Activated CD4-positive, alpha-beta T cell treated with anti-CD3 and anti-CD28 coated beads for 36 hours (primary cell): Measurements from ENCODE around the gene TAF13. TPM values are rescaled to one million over a fixed set of nuclear protein-coding genes. Genes with fewer than 3 reads are reported as not detected.
"Not testable (repeated sequence)": the region's sequence is repeated elsewhere in the genome, so short reads cannot be mapped to it uniquely, and the experiment has no call there.

ENCODE experiments used
- ATAC-seq: fragments of 200-7000 bp; cut with Tn5 transposase; one replicate; pipeline ENCODE4 v1.10.0; 2021; ENCODE audit warnings: mild to moderate bottlenecking, moderate library complexity
- CTCF ChIA-PET: fragments of 350-600 bp; sonication (Branson Sonifier 250); formaldehyde crosslinking; loops from one replicate; lab custom pipeline; 2021; ENCODE audit warnings: antibody characterized with exemption; lab: Charles Lee
- POLR2A ChIA-PET: fragments of 350-600 bp; sonication (Branson Sonifier 250); formaldehyde crosslinking; loops from one replicate; lab custom pipeline; 2021; ENCODE audit warnings: antibody characterized with exemption, inconsistent platforms; lab: Charles Lee
- DNase-seq: peaks from one replicate; pipeline ENCODE4 v3.0.0-alpha.2; 2020
- H3K27ac Mint-ChIP-seq: one replicate; pipeline ENCODE4 v1.8.0; 2021; ENCODE audit warnings: mixed read lengths
- H3K27me3 Mint-ChIP-seq: one replicate; pipeline ENCODE4 v1.8.0; 2021; ENCODE audit warnings: mixed read lengths
- H3K36me3 Mint-ChIP-seq: one replicate; pipeline ENCODE4 v1.8.0; 2021; ENCODE audit warnings: low read depth, mixed read lengths
- H3K4me1 Mint-ChIP-seq: one replicate; pipeline ENCODE4 v1.8.0; 2021; ENCODE audit warnings: mixed read lengths
- H3K4me3 Mint-ChIP-seq: one replicate; pipeline ENCODE4 v1.8.0; 2021; ENCODE audit warnings: mild to moderate bottlenecking, moderate library complexity, mixed read lengths
- H3K9me3 Mint-ChIP-seq: one replicate; pipeline ENCODE4 v1.8.0; 2021; ENCODE audit warnings: low read depth, mixed read lengths
- intact Hi-C, 2 experiments: fragments of 100-400 bp; cut with DNase I in 1 of 2; cut with micrococcal nuclease in 1 of 2; formaldehyde crosslinking; loops; one replicate each; pipeline versions ENCODE4 v1.14.2 to v1.15.1; 2022 to 2024; cut with DNase I, micrococcal nuclease
- total RNA-seq, 2 experiments: library from RNA; stranded (reverse); gene quantifications; one replicate each; pipeline ENCODE4 v1.2.3, GENCODE V29; 2021

The TAF13 gene
- total RNA-seq, 2 experiments from 2014 or later = 12.1 to 20.1 TPM

- CTCF ChIA-PET = no interaction called here
- Mint-ChIP-seq H3K27ac (no peak overlapping the region), H3K4me3 (no peak overlapping the region), H3K36me3 (peaks cover 2% of the 10 kb centered on the region), H3K9me3 (no peaks in the 10 kb centered on the region), H3K4me1 (no peaks in the 10 kb centered on the region), H3K27me3 (no peaks in the 10 kb centered on the region)
- ATAC-seq (no peak), DNase-seq (no peak)
- POLR2A ChIA-PET = no interaction called here
- intact Hi-C loops = no loop called here
Measured at GRCh38 chr1:109024646-109025045, 51.2 kb downstream of the TAF13 start.

GRCh38 chr1:109020693-109021257 lies 55.0 kb downstream of the TAF13 start:
- ChIA-PET POLR2A (no interaction called here), CTCF (interaction anchor here (0.6 to 0.8 kb wide), 3 partner anchors 17 to 25 kb away, joined by 3 to 5 read pairs (median 3); no protein-coding TSS in a partner anchor)
- DNase-seq (no peak), ATAC-seq (no peak)
- Mint-ChIP-seq H3K27me3 (no peaks in the 10 kb centered on the region), H3K27ac (no peak overlapping the region), H3K4me3 (no peak overlapping the region), H3K4me1 (no peaks in the 10 kb centered on the region), H3K9me3 (peaks cover 4% of the 10 kb centered on the region), H3K36me3 (peaks cover 19% of the 10 kb centered on the region)
- intact Hi-C loops = no loop called here

GRCh38 chr1:109017719-109018118 lies 58.1 kb downstream of the TAF13 start:
- H3K27ac Mint-ChIP-seq, POLR2A ChIA-PET, H3K9me3 Mint-ChIP-seq, H3K27me3 Mint-ChIP-seq, H3K4me1 Mint-ChIP-seq, H3K4me3 Mint-ChIP-seq, ATAC-seq, DNase-seq: not testable (repeated sequence)
- CTCF ChIA-PET = interaction anchor here (0.9 to 1.5 kb wide), 3 partner anchors 10 to 177 kb away, joined by 4 to 6 read pairs (median 5); no protein-coding TSS in a partner anchor
- intact Hi-C loops = loop anchor here in 1 of 2 experiments (1.0 kb wide), 1 partner anchor 11 kb away; no protein-coding TSS in a partner anchor
- peaks cover 24% of the 10 kb centered on the region for H3K36me3 Mint-ChIP-seq

- Mint-ChIP-seq H3K27ac (no peak overlapping the region), H3K27me3 (no peaks in the 10 kb centered on the region), H3K4me1 (no peaks in the 10 kb centered on the region), H3K9me3 (peaks cover 4% of the 10 kb centered on the region), H3K36me3 (peaks cover 24% of the 10 kb centered on the region), H3K4me3 (no peak overlapping the region)
- DNase-seq = no peak
- intact Hi-C loops = loop anchor here in 1 of 2 experiments (1.0 kb wide), 1 partner anchor 11 kb away; no protein-coding TSS in a partner anchor
- ChIA-PET CTCF (interaction anchor here (0.9 to 1.2 kb wide), 2 partner anchors 11 to 178 kb away, joined by 4 to 6 read pairs; no protein-coding TSS in a partner anchor), POLR2A (no interaction called here)
- no peak for ATAC-seq
Measured at GRCh38 chr1:109017134-109017533, 58.7 kb downstream of the TAF13 start.

Other genes starting within 250 kb of the TAF13 start
- gene AKNAD1, start 218.9 kb downstream of the TAF13 start, total RNA-seq = not detected
- gene GPSM2, start 199.0 kb downstream of the TAF13 start, total RNA-seq = 10 to 100 TPM; 14.0 to 17.1 TPM
- 10 to 100 TPM; 15.7 to 17.1 TPM for gene CLCC1, start 112.5 kb downstream of the TAF13 start, total RNA-seq
- 1 to 10 TPM; 6.9 to 7.6 TPM for gene WDR47, start 33.9 kb downstream of the TAF13 start, total RNA-seq
- 10 to 100 TPM; 26.8 to 28.4 TPM for gene TMEM167B, start 14.8 kb upstream of the TAF13 start, total RNA-seq
- gene ELAPOR1, start 38.1 kb upstream of the TAF13 start, total RNA-seq = 1 to 10 TPM; 7.1 to 8.7 TPM
- 100 to 1,000 TPM; 224 to 240 TPM for gene SARS1, start 137.9 kb upstream of the TAF13 start, total RNA-seq
- 1 to 10 TPM; 1.9 to 2.0 TPM for gene CELSR2, start 173.5 kb upstream of the TAF13 start, total RNA-seq
- gene PSRC1, start 207.1 kb upstream of the TAF13 start, total RNA-seq = 10 to 100 TPM; 17.6 to 18.4 TPM
- gene MYBPHL, start 231.0 kb upstream of the TAF13 start, total RNA-seq = not detected